K562 treated with DMSO at 1 percent for 24 hours (cell line): Measurements from ENCODE around the gene CYP46A1. TPM values are rescaled to one million over a fixed set of nuclear protein-coding genes. Genes with fewer than 3 reads are reported as not detected.

Experiments
- total RNA-seq: library from RNA; unstranded; fragments of 300-600 nt; gene quantifications from 2 replicates; pipeline ENCODE4 v1.2.3, GENCODE V29; 2022; ENCODE audit warnings: low read depth; ENCODE audit not compliant: insufficient read depth

The CYP46A1 gene
- not detected in 2 replicates for total RNA-seq

DNA sequence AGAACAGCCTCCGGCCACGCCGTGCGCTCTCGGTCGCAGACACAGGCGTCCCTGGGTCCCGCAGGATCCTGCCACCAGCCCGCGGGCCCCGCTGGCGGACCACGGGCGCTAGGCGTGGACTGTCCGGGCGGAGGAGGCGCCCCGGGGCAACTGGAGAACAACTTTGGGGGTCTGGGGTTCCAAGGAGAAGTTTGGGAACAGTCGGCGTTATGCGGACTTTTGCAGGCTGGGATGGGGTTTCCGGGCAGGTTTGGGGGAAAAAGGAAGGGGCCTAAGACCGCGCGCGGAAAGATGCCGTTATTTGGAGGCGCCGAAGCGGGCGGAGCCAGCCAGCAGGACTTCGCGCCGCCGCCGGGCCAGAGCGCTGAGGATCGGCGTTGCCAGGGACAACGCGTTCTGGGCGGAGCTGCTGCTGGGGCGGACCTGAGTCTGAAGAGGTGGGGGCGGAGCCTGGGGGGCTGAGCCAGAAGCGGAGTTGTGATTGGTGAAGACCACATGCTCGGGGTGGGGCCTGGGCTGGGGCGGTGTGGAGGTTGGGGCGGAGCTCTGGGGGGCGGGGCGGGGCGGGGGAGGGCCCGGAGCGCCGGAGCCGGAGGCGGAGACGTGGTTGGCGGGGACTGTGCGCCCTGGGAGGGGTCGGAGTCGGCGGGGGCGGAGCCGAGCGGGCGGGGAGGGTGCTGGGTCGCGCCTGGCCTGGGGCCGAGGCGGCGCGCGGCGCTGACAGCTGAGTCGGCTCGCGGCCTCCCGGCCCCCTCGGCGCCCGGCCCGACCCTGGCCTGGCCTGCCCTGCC lies at the start of gene CYP46A1:
CYP46A1 (plus strand) TSS at position 680 of the 791 bp plus-strand sequence. CDS start 120 bp downstream, outside the sequence.

DNA sequence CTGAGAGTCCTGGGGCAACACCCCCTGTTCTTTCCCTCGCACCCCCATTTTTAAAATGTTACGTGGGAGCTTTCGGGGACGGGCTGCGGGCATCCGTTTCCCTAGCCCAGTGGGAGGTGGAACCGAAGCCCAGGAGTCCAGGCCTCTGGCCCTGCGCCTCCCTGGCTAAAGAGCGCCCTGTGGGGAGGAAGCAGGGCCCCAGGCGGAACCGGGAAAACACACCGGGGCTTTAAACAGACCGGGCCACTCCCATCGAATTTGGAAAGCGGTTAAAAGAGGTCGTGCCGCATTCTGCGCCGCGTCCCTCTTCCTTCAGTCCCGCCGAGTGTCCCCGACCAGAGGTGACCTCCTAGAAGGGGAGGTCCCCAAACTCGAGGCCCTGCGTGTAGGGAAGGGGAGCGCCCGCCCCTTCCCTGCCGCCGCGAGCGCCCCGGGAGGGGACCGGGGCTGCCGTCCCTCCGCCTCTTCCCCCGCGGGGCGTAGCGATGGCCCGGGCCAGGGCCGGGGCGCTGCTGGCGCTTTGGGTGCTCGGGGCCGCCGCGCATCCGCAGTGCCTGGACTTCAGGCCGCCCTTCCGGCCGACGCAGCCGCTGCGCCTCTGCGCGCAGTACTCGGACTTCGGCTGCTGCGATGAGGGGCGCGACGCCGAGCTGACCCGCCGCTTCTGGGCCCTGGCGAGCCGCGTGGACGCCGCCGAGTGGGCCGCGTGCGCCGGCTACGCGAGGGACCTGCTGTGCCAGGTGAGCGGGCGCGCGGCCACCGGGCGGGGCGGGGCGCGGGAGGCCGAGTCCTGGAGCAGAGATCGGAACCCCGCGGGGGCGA lies 39.2 kb upstream of the CYP46A1 start, which contains the start of gene HHIPL1:
HHIPL1 (plus strand) TSS at position 407 of the 822 bp plus-strand sequence; CDS start at position 486, 79 bp downstream.

Other genes with a start within 250 kb of the CYP46A1 start
- gene SETD3, start 203.4 kb upstream of the CYP46A1 start, total RNA-seq = 19.0 and 20.9 TPM in 2 replicates
- 24.2 and 29.2 TPM in 2 replicates for gene CCNK, start 202.9 kb upstream of the CYP46A1 start, total RNA-seq
- 12.3 and 13.1 TPM in 2 replicates for gene CCDC85C, start 80.1 kb upstream of the CYP46A1 start, total RNA-seq
- gene HHIPL1, start 39.2 kb upstream of the CYP46A1 start, total RNA-seq = 0.05 TPM in 1 of 2 replicates, not detected in the other
- gene EML1, start 109.1 kb downstream of the CYP46A1 start, total RNA-seq = 1.3 and 1.8 TPM in 2 replicates